ENCODE measurements around the gene KLHL29.
A peak's percentile ranks its signal among the peaks of the same experiment; 100 is the strongest.
"Not testable (repeated sequence)": the region's sequence is repeated elsewhere in the genome, so short reads cannot be mapped to it uniquely, and the experiment has no call there.

KLHL29 gene

DNA sequence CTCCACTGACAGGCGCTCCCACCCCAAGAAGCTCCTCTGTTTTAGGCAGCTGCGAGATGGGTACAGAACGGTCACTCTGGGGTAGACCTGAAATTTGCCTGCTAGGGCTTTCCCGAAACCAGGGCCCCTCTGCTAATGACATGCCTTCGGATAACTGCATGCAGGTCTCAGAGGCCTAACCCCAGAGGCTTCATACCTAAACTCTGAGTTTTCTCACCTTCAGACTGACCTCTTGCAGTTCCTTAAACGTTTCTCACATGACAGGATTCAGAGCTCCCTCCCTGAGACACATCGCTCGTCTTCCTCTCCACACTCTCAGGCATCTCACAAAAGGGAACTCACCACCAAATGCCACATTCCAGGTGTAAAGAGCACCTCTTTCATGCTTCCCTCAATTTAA is 11.3 kb upstream of the KLHL29 start:
- no peak for DNase-seq

DNA sequence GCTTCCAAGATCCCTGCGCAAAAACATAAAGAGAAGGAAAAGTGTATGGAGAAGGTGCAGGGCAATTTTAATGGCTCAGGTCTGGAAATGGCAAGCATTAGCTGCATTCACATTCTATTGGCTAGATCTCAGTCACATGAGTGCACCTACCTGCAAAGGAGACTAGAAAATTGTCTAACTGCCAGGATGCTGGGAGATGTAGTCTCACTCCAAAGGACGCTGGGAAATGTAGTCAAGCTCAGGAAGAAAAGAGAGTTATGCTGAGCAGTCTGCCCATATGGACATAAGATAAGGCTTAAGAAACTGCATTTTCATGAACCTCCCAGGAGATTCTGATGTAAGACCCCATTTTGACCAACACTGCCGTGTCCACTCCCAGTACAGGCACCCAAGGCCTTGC is 9.5 kb upstream of the KLHL29 start:
- DNase-seq = no peak

DNA sequence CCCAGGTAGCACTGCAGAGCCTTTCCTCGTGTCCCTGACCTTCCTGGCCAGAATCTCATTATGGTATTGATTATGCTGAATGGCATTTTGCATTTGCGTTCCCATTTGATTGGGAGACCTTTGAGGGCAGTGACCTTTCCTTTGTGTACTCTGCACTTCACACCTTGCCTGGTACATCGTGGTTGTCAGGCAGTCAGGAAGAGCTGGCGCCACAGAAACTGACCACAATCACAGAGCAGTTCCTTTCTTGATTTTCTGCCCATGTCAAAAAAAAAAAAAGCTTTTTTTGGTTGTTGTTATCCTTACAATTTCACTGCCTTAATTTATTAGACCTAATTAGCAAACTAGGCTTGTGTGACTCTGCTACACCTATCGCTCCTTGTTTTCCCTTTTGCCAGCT is 8.9 kb upstream of the KLHL29 start:
- DNase-seq = no peak

DNA sequence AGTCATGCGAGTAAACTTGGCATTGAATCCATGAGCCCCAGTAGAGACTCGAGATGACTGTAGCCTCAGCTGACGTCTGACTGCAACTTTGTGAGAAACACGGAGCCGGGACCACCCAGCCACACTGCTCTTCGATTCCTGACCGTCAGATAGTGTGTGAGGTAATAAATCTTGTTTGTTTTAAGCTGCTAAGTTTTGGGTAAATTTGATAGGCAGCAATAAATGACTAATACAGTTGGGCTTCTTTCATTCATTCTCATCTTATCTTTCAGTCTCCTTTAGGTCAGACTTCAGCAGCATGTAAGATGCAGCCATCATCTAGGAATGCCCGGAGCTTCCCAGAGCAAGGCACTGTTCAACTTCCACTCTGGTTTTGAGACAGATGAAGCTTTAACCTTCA is 8.0 kb upstream of the KLHL29 start:
- no peak for DNase-seq

DNA sequence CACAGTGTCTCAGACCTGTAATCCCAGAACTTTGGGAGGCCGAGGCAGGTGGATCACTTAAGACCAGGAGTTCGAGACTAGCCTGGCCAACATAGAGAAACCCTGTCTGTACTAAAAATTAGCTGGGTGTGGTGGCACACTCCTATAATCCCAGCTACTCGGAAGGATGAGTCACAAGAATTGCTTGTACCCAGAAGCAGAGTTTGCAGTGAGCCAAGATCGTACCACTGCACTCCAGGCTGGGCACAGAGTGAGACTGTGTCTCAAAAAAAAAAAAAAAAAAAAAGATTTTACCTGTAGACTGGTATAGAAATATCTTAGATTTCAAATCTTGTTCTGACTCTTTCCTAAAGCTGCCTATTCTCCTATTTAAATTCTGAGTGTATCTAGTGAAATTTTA is 7.2 kb upstream of the KLHL29 start:
- DNase-seq = no peak

DNA sequence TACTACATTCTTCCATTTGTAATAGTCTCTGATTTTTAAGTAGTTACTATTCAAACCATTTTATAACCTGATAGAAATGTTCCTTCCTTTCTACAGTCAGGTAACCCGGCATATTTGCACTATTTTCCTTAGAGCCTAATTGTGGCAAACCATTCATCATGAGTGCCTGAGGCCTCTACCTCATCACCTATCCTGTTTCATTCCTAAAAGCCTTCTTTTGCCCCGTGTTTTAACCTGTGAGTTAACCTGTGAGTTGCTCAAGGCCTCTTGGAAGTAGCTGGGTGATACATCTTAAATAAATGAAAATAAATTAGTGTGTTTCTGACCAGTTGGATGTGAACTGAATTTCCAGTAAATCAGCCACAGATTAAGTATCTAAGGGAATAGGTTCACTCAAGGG is 6.5 kb upstream of the KLHL29 start:
- DNase-seq = no peak

DNA sequence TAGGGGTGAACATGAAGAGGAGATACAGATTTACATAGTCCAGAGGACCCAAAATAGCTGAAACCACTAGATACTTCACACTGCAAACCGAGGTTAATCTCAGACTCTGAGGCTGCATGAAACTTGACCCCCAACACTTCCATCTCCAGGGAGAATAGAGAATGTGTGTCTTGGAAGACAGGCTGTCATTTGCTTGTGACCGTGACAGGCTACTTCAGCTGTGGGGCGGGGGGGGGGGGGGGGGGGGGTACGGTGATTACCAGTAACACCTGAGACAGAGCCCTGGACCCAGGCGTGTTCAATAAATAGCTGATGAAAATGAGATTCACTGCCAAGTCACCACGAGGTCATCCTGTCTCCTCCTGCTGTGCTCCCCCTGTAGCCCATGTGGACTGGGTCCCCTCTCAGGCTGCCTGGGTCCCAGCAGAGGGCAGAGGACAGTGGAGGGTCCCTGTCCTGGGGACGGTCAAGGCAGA is 5.7 kb upstream of the KLHL29 start:
- no peak for DNase-seq

DNA sequence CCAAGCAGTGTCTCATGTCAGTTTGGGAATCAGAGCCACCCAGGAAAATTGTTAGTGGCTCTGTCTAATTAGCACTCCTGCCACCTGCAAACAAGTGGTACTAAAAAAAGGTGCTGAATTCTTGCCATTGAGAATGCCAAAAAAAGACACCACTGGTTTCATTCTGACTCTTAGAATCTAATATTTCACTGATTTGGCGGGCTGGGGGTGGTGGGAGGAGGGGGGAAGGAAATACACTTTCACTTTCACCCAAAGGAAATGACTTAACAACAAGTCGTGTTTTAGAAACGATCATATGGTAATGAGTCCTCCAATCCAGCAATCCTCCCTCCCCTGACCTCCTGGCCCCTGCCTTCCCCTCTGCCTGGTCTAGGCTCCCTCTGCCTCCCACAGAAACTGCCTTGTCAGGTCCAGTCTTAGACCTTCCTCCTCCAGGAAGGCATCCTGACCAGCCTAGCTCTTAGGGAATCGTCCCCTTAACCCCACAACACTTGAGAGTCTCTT is 4.4 kb upstream of the KLHL29 start:
- DNase-seq = no peak

DNA sequence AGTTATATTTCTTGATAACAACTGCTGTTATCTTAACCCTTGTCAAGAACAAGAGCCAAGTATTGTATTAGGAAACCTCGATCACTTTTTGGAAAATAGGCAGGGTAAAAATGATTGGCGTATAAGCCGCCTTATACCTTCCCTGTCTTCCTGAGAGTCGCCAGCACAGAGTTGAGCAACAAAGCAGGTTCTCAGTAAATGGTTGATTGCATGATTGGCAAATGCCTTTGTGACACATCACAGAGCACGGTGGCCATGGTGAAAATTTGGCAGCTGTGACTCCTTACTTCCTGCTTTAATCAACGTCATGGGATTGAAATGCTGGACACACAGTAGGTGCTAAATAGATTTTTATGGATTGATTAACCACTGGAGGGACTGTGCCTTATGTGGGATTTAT is 3.9 kb upstream of the KLHL29 start:
- DNase-seq = peak; percentile 89

DNA sequence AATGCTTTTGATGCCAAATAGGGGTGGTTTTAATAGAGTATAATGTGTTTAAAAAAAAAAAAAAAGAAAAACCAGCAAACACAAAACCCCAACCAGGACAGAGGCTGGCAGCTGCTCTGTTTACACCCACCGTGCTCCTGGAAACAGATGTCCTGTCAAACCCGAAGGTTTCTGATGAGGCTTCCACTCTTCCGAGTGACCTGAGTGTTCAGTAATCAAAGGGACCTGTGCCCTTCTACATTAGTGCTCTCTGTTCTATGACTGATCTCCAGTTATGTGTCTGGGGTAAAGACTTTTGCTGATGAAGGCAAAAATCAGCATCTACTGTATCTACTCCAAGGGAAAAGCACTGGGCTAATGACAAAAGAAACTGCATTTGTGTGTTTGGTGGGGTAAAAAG is 3.5 kb upstream of the KLHL29 start:
- DNase-seq = no peak

DNA sequence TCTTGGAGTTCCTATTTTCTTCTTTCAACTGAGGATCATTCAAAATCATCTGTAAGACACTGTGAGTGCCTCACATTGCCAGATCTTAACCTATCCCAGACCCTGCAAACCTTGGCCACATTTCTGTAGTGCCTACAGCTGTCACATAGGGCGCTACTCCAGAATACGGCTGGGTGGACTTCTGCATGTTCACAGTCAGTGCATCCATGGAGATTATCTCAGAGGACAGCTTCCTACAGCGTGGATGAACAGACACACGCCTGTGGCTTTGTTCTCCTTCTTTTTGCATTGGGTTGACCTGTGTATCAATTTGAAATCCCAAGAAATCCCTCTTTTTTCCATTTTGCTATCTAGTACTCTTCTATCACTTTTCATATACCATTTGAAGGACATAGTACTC is 1.9 kb upstream of the KLHL29 start:
- no peak for DNase-seq

DNA sequence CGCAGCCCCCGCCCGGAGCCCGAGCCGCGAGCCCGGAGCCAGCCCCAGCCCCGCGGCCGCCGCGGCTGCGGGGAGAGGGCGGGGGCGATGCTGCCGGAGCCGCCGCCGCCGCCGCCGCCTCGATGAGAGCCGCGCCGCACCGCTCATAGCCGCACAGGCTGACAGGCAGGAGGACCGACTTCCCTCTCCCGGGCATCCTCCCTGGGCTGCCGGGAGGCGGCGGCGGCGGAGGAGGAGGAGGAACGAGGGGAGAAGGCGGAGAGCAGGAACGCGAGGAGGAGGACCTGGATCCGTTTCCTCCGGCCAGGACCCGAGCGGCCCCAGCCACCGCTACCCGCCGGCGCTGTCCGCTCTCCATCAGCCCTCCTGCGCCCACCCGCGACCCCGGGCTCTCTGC is 370 bp downstream of the KLHL29 start:
- no peak for DNase-seq

DNA sequence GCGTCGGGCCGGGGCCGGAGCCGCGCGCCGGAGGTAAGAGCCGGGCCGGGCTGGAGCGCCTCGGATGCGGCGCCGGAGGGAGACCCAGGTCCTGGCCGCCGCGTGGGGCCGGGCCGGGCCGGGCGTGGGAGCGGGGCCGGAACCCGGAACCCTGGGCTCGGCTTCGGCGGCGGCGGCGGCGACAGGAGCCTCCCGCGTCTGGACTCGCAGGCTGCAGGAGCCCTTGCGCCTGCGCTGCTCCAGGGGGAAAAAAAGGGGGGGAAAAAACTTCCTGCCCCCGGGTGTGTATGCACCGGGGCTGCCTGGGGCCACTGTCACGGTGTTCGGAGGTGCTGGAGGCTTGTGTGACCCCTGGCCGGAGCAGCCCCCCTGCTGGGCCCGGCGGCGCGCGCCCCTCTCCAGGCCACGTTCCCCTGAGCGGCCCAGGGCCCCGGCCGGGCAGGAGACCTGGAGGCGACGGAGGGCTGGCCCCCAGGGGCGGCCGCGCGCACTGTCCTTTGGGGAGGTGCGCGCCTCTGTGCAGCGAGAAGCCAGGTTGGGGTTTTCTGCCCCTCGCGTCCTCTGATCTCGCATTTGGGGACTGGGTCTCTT is 864 bp downstream of the KLHL29 start:
- DNase-seq = no peak

DNA sequence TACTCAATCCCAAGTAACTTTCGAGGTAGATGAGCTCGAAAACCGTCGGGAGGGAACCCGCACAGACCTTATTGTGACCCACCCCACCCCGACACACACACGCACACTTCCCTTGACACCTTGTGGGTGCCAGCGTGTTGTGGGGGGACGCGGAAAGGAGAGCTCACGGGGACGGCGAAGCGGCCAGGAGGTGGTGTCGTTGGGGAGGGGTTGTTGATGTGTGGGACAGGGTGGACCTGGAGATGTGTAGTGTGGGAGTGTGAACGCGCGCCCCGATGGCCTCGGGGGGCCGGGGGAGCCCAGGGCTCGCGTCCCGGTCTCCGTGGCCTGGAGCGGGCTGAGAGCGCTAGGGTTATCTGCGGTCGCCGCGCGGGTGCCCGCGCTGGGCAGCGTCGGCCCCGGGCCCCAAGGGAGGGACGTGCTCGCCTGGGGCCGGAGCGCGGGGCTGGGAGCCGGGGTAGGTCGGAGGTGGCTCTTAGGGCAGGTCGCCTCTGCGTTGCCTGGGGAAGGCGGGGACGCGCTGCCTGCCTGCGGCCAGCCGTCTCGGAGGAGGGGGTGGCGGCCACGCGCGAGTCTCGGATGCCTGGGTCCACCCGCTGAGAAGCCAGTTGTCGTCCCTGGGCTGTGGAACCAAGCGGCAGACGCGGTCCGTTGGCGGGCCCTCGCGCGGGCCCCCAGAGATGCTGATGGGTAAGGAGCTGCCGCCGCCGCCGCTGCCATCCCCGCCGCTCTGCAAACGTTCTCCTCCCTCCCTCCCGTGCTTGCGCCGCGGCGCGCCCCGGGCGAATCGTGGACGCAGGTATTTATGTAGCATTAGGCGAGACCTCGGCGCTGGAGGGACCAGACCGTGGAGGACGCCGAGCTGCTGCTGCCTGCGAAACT is 1.6 kb downstream of the KLHL29 start:
- DNase-seq = no peak

DNA sequence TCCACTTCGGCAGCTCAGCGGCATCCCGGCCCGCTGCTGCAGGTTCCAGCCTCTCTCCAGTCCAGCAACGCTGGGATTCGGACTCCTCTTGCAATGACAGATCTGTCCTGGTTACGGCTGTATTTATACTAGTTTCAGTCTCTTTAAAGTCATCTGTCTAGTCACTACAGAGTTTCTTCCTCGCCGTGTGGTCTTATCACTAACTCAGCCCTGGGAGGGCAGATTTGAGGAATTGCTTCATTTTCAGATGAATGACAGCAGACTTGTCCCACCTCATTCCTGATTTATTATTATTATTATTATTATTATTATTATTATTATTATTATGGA is 2.2 kb downstream of the KLHL29 start:
- DNase-seq = no peak

DNA sequence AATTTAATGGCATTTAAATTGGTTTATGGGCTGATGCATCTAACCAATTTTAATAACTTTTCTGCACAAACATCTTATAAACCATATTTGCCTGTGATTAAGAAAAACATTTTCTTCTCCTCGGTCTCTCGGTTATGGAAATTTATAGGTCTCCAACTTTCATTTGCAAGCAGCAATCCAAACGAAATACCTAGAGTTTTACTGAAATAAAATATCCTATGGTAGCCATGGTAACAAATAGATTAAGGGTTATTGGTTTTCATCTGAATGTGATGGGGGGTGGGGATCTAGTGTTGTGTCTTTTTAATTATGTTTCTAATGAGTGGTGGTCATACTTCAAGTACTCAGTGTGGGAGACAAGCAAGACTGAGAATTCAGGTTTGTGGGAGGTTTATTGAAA is 2.9 kb downstream of the KLHL29 start:
- DNase-seq = no peak

DNA sequence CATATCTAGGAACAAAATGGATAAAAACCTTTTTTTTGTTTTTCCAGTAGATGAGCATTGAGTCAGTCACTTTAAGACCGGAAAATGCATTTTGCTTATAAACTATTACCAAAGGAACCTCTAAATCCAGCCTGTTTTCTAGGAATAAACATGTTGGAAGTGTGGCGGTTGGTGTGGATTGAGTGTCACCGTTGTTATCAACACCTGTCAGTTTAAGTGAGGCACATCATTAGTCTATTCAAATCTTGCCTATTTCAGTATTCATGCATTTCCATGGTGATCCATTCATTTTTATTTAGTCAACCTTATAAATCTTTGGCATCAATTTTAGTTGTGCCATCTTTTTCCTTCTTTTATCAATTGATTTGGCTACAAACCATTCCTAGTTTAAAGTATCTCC is 3.3 kb downstream of the KLHL29 start:
- no peak for DNase-seq

DNA sequence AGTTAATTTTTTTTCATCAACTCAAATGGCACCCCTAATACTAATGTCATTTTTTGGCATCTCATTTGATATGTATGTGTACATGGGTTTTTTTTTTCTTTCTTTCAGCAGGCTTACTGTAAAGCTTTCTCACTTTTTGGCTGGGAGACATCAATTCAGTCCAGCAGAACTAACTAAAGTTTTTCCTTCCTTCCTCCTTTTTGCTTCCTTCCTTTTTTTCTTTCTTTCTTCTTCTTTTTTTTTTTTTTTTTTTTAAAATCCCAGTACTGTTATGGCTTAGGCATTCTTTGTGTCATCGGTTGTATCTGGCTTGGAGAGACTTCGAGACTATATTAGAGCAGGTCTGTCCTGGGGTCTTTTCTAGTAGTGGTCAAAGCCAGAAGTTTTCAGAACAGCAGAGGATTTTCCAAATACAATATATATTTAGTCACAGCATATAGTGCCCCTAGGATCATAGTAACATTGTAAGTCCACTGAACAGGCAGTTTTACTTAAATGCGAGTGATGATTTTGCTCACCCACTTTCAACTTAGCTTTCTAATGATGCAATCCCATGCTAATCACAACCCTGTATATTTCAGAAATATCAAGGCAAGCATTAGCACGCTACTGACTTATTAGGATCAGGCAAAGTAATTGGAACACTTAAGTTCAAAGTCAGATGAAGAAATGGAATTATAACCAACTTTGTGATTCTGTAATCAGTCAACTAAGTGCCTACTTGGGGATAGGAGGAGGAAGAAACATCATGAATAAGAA is 4.0 kb downstream of the KLHL29 start:
- DNase-seq = no peak

DNA sequence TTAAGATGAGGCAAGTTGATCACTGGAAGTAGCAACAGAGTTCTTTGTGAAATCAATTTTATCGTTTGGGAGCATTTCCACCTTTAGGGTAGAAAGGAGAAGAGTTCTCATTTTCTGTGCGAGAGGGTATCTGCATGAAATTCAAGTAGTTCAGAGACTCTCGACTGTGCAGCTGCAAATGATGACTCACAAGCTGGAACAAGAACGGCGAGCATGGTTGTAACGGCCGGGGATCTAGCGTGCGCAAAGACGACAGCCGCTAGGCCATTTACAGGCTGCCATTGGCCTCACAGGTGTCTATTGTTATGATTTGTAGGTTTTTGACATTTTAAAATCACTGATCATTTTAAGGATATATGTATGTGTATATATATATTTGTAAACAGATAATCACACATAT is 5.2 kb downstream of the KLHL29 start:
- DNase-seq = no peak

DNA sequence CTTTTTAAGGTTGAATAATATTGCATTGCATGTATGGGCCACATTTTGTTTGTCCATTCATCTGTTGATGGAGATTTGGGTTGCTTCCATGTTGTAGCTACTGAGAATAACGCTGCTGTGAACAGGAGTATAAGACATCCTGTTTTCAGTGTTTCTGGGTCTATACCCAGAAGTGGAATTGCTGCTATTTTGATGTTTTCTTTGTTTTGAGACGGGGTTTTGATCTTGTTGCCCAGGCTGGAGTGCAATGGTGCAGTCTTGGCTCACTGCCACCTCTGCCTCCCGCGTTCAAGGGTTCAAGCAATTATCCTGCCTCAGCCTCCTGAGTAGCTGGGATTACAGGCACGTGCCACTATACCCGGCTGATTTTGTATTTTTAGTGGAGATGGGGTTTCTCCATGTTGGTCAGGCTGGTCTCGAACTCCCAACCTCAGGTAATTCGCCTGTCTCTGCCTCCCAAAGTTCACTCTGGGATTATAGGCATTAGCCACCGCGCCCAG is 6.3 kb downstream of the KLHL29 start:
- DNase-seq = not testable (repeated sequence)

DNA sequence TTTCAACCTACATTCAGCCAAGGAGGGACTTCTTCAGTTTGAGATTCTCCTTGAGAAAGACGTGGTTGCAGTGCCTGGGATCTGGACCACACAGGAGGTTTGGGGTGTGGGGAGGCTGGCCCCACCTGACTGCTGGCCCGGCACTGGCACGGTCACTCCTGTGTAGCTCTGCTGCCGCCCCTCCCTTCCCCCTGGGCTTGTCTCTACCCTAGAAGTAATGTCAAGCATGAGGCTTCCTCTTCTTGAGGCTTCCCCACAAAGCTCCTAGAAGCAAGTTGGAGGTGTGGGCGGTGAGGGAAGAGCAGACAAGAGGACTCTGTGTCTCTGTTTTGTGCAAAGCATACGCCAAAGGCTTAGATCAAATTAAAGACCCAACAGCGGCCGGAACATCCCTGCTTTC is 8.7 kb downstream of the KLHL29 start:
- no peak for DNase-seq

DNA sequence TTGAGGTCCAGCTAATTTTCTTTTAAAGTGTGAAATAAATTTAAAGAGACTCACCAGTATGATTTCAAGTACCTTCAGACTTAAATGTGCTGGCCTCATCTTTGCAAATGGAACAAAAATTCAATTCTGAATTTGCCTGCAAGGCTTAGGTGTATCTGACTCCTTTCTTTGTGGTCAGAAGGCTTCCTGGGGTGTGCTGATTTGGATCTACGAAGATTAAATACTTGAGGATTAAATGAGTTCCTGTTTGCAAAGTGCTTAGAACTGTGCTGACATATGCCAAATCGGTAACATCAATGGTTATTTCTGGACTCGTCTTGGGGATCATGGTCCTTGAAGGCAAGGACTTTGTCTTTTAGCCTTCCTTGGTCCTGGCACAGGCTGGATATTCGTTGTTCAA is 9.7 kb downstream of the KLHL29 start:
- no peak for DNase-seq

DNA sequence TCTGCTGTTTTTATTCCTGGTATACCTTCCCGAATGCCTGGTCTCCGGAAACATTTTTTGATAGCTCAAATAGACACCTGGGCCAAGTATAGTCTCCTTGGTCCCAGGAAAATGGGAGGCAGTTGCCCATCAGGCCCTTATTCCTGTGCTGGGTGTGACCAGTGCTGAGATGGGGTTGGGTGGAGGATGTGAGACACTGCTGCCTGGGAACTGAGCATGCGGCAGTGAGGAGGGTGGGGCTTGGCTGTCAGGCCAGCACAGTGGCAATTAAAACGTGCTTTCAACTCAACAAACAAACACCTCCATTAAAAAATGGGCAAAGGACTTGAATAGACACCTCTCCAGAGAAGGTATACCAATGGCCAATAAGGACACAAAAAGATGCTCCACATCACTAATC is 12.5 kb downstream of the KLHL29 start:
- no peak for DNase-seq

Data from kidney glomerular epithelial cell (primary cell).